ENCODE measurements around the gene ITIH4.

ITIH4 gene

GRCh38 chr3:52830535-52831258 is at the start of gene ITIH4:
Gene ITIH4, minus strand, starts transcription at chr3:52830672. Its CDS starts 30 bp downstream, at chr3:52830642.
- no peak for DNase-seq (ENCODE audit: low read depth in 3 of 3)

- no peak for DNase-seq (ENCODE audit: low read depth in 3 of 3)
Measured at GRCh38 chr3:52880047-52880446, 49.6 kb upstream of the ITIH4 start.

- no peak for DNase-seq (ENCODE audit: low read depth in 3 of 3)
Measured at GRCh38 chr3:52879581-52879980, 49.1 kb upstream of the ITIH4 start.

- DNase-seq (ENCODE audit: low read depth in 3 of 3): no peak
Measured at GRCh38 chr3:52879090-52879489, 48.6 kb upstream of the ITIH4 start.

GRCh38 chr3:52877085-52877484 is 46.6 kb upstream of the ITIH4 start:
- DNase-seq (ENCODE audit: low read depth in 3 of 3): no peak

GRCh38 chr3:52874864-52875587 is 44.6 kb upstream of the ITIH4 start:
- no peak for DNase-seq (ENCODE audit: low read depth in 3 of 3)

GRCh38 chr3:52874160-52874701 is 43.8 kb upstream of the ITIH4 start:
- DNase-seq (ENCODE audit: low read depth in 3 of 3): no peak

- no peak for DNase-seq (ENCODE audit: low read depth in 3 of 3)
Measured at GRCh38 chr3:52873433-52874159, 43.1 kb upstream of the ITIH4 start.

GRCh38 chr3:52872245-52872644 is 41.8 kb upstream of the ITIH4 start:
- no peak for DNase-seq (ENCODE audit: low read depth in 3 of 3)

- no peak for DNase-seq (ENCODE audit: low read depth in 3 of 3)
Measured at GRCh38 chr3:52871761-52872160, 41.3 kb upstream of the ITIH4 start.

- no peak for DNase-seq (ENCODE audit: low read depth in 3 of 3)
Measured at GRCh38 chr3:52870471-52870870, 40.0 kb upstream of the ITIH4 start.

- DNase-seq (ENCODE audit: low read depth in 3 of 3): no peak
Measured at GRCh38 chr3:52866427-52866826, 36.0 kb upstream of the ITIH4 start.

GRCh38 chr3:52865994-52866393 is 35.5 kb upstream of the ITIH4 start:
- no peak for DNase-seq (ENCODE audit: low read depth in 3 of 3)

- DNase-seq (ENCODE audit: low read depth in 3 of 3): no peak
Measured at GRCh38 chr3:52860424-52860768, 29.9 kb upstream of the ITIH4 start.

- DNase-seq (ENCODE audit: low read depth in 3 of 3): no peak
Measured at GRCh38 chr3:52859686-52860423, 29.4 kb upstream of the ITIH4 start.

- DNase-seq (ENCODE audit: low read depth in 3 of 3): no peak
Measured at GRCh38 chr3:52857864-52858263, 27.4 kb upstream of the ITIH4 start.

GRCh38 chr3:52857133-52857532 is 26.7 kb upstream of the ITIH4 start:
- DNase-seq (ENCODE audit: low read depth in 3 of 3): no peak

- DNase-seq (ENCODE audit: low read depth in 3 of 3): no peak
Measured at GRCh38 chr3:52856666-52857065, 26.2 kb upstream of the ITIH4 start.

GRCh38 chr3:52854013-52854412 is 23.5 kb upstream of the ITIH4 start:
- no peak for DNase-seq (ENCODE audit: low read depth in 3 of 3)

GRCh38 chr3:52852419-52852818 is 21.9 kb upstream of the ITIH4 start:
- DNase-seq (ENCODE audit: low read depth in 3 of 3): no peak

- no peak for DNase-seq (ENCODE audit: low read depth in 3 of 3)
Measured at GRCh38 chr3:52851348-52851747, 20.9 kb upstream of the ITIH4 start.

GRCh38 chr3:52849656-52850055 is 19.2 kb upstream of the ITIH4 start:
- no peak for DNase-seq (ENCODE audit: low read depth in 3 of 3)
